HepG2 (cell line): ENCODE results near the gene CHTF18. TPM values are rescaled to one million over a fixed set of nuclear protein-coding genes. Genes with fewer than 3 reads are reported as not detected.

ENCODE experiments used
- ATAC-seq: fragments of 200-7000 bp; cut with Tn5 transposase; 3 replicates; pipeline ENCODE4 v1.9.1; 2020; ENCODE audit warnings: mild to moderate bottlenecking, moderate library complexity
- BruUV-seq: library from RNA; stranded (reverse); fragments of 400-500 nt; replicated peaks from 2 replicates; lab custom pipeline; 2021; lab: Mats Ljungman, UMichigan
- CTCF ChIA-PET: fragments of 300-600 bp; formaldehyde crosslinking; extraction: SDS; loops from one replicate; lab custom pipeline; 2021; ENCODE audit warnings: low total read pairs, inconsistent platforms, low intra/inter-chr PET ratio; lab: Yijun Ruan, JAX
- POLR2A ChIA-PET: fragments of 350-600 bp; sonication (Branson Sonifier 250); formaldehyde crosslinking; loops from one replicate; lab custom pipeline; 2020; ENCODE audit warnings: antibody characterized with exemption, inconsistent platforms; lab: Yijun Ruan, JAX
- DNase-seq: peaks from one replicate; pipeline ENCODE4 v3.0.0-alpha.2; 2015; ENCODE audit warnings: low spot score
- FAIRE-seq: peaks from 3 replicates; lab custom pipeline; 2011; peaks lifted over from hg19 to GRCh38; lab: Jason Lieb, UNC
- H2AFZ ChIP-seq: one replicate; pipeline ENCODE4 v1.6.1; 2011; ENCODE audit warnings: low read length, inconsistent platforms
- H3K27ac ChIP-seq: fragments of 300-600 bp; 3 replicates; pipeline ENCODE4 v1.8.0; 2011; ENCODE audit warnings: mixed run types, mild to moderate bottlenecking, mixed read lengths, low read length, inconsistent platforms; ENCODE audit not compliant: insufficient read depth; ENCODE audit errors: extremely low read length
- H3K27me3 ChIP-seq, 2 experiments: fragments of 200-600 bp in 1 of 2; 2 replicates in 1 of 2; 3 replicates in 1 of 2; pipeline versions ENCODE4 v1.6.0 to v1.8.0; 2011; ENCODE audit warnings: low read length in 2 of 2, mild to moderate bottlenecking in 2 of 2, moderate library complexity in 2 of 2, inconsistent platforms in 1 of 2; ENCODE audit not compliant: insufficient read depth in 2 of 2, control insufficient read depth in 1 of 2
- H3K36me3 ChIP-seq, 2 experiments: fragments of 200-600 bp in 1 of 2; replicated peaks in 1 of 2; 2 replicates in 1 of 2; 3 replicates in 1 of 2; pipeline versions ENCODE4 v1.5.1 to v1.8.0; 2011; ENCODE audit warnings: low read length in 2 of 2, inconsistent platforms in 1 of 2; ENCODE audit not compliant: insufficient read depth in 2 of 2, control insufficient read depth in 1 of 2
- H3K4me1 ChIP-seq: 2 replicates; pipeline ENCODE4 v1.5.1; 2012; ENCODE audit warnings: low read length, inconsistent platforms; ENCODE audit not compliant: insufficient read depth
- H3K4me2 ChIP-seq: 2 replicates; pipeline ENCODE4 v1.6.0; 2011; ENCODE audit warnings: low read depth, low read length, inconsistent platforms
- H3K4me3 ChIP-seq, 3 experiments: fragments of 200-600 bp in 1 of 3; sonication (generic), shearing (Covaris generic) in 1 of 3; replicated peaks in 1 of 3; 2 replicates each; pipeline ENCODE4 v1.5.1; 2011 to 2016; ENCODE audit warnings: low read length in 3 of 3, inconsistent platforms in 2 of 3, low read depth in 2 of 3, mild to moderate bottlenecking in 2 of 3, control low read depth in 1 of 3, mixed read lengths in 1 of 3; ENCODE audit not compliant: insufficient read depth in 1 of 3
- H3K79me2 ChIP-seq: one replicate; pipeline ENCODE4 v1.6.1; 2011; ENCODE audit warnings: low read length, inconsistent platforms; ENCODE audit not compliant: insufficient read depth
- H3K9ac ChIP-seq: 2 replicates; pipeline ENCODE4 v1.6.0; 2011; ENCODE audit warnings: mild to moderate bottlenecking, low read depth, low read length, inconsistent platforms; ENCODE audit not compliant: insufficient read depth
- H3K9me3 ChIP-seq: 2 replicates; pipeline ENCODE4 v1.5.1; 2012; ENCODE audit warnings: mild to moderate bottlenecking, low read length
- H4K20me1 ChIP-seq: 2 replicates; pipeline ENCODE4 v1.6.0; 2011; ENCODE audit warnings: inconsistent platforms, mild to moderate bottlenecking, low read length, moderate library complexity; ENCODE audit not compliant: insufficient read depth
- BRD4 ChIP-seq: sonication (generic); formaldehyde crosslinking; IDR thresholded peaks from 2 replicates; pipeline ENCODE4 v1.4.0; 2020; ENCODE audit warnings: missing genetic modification reagents
- FOXO1 ChIP-seq: sonication (generic); formaldehyde crosslinking; IDR thresholded peaks from 2 replicates; pipeline ENCODE4 v1.4.0; 2020; ENCODE audit warnings: missing genetic modification reagents
- GABPB1 ChIP-seq: IDR thresholded peaks from 2 replicates; pipeline ENCODE4 v1.6.1; 2016; ENCODE audit warnings: mild to moderate bottlenecking, missing genetic modification reagents, moderate library complexity, missing compliant biosample characterization
- KDM3A ChIP-seq: IDR thresholded peaks from 2 replicates; pipeline ENCODE4 v1.6.1; 2018; ENCODE audit warnings: low read depth, missing compliant biosample characterization
- NFKB2 ChIP-seq: sonication (generic); formaldehyde crosslinking; IDR thresholded peaks from 2 replicates; pipeline ENCODE4 v1.4.0; 2020; ENCODE audit warnings: missing genetic modification reagents, borderline replicate concordance
- NR3C1 ChIP-seq: sonication (generic); formaldehyde crosslinking; IDR thresholded peaks from 2 replicates; pipeline ENCODE4 v1.4.0; 2020; ENCODE audit warnings: missing genetic modification reagents
- PPARG ChIP-seq: conservative IDR thresholded peaks from 2 replicates; pipeline ENCODE4 v1.6.1; 2016; ENCODE audit warnings: missing biosample characterization, missing genetic modification reagents
- RBFOX2 ChIP-seq: fragments of 200-400 bp; formaldehyde crosslinking; IDR thresholded peaks from 2 replicates; pipeline ENCODE4 v1.6.1; 2017; ENCODE audit warnings: low read depth, mild to moderate bottlenecking, low read length
- SIN3A ChIP-seq: IDR thresholded peaks from 2 replicates; pipeline ENCODE4 v1.6.1; 2011; ENCODE audit warnings: low read depth, mild to moderate bottlenecking, control low read depth, low read length, borderline replicate concordance
- ZBTB38 ChIP-seq: sonication (generic); formaldehyde crosslinking; IDR thresholded peaks from 2 replicates; pipeline ENCODE4 v1.5.1; 2020; ENCODE audit warnings: mild to moderate bottlenecking, missing genetic modification reagents
- ZBTB8A ChIP-seq: sonication (generic); formaldehyde crosslinking; IDR thresholded peaks from 2 replicates; pipeline ENCODE4 v1.4.0; 2020; ENCODE audit warnings: mild to moderate bottlenecking, low read depth, missing genetic modification reagents, borderline replicate concordance
- ZFX ChIP-seq: sonication (generic); formaldehyde crosslinking; IDR thresholded peaks from 2 replicates; pipeline ENCODE4 v1.4.0; 2020; ENCODE audit warnings: mild to moderate bottlenecking, low read depth, missing genetic modification reagents, moderate library complexity
- ZFYVE20 ChIP-seq: sonication (generic); formaldehyde crosslinking; IDR thresholded peaks from 2 replicates; pipeline ENCODE4 v1.8.0; 2023; ENCODE audit warnings: low read depth, mild to moderate bottlenecking, moderate library complexity, missing genetic modification reagents, borderline replicate concordance
- ZNF101 ChIP-seq: sonication (generic); formaldehyde crosslinking; IDR thresholded peaks from 2 replicates; pipeline ENCODE4 v1.4.0; 2020; ENCODE audit warnings: mild to moderate bottlenecking, low read depth, missing genetic modification reagents, borderline replicate concordance
- ZNF883 ChIP-seq: sonication (generic); formaldehyde crosslinking; IDR thresholded peaks from 2 replicates; pipeline ENCODE4 v1.5.1; 2020; ENCODE audit warnings: mild to moderate bottlenecking, missing genetic modification reagents; ENCODE audit errors: not compliant biosample characterization
- WGBS: methylation state at CpG from one replicate; pipeline ENCODE4 v1.1.6; 2017; ENCODE audit warnings: low lambda C conversion rate; 5-methylcytosine and 5-hydroxymethylcytosine counted together
- in situ Hi-C: cut with HindIII; loops from 2 replicates; pipeline ENCODE4 v1.10.0; 2017; ENCODE audit warnings: low pct_unique_long_range_greater_than_20kb; ENCODE audit not compliant: extremely low pct_ligation_motif_present
- intact Hi-C: fragments of 100-400 bp; cut with micrococcal nuclease; formaldehyde crosslinking; loops from one replicate; pipeline ENCODE4 v1.10.0; 2022; ENCODE audit not compliant: unreplicated experiment
- polyA plus RNA-seq, 8 experiments: library from polyadenylated mRNA; depleted of rRNA in 3 of 8; stranded (reverse) in 7 of 8; unstranded in 1 of 8; fragments of >200 nt; fragmentation: Illumina TruSeq in 4 of 8; extraction: Trizol in 4 of 8; gene quantifications; 2 replicates each; pipeline versions ENCODE4 v1.2.1 to v1.2.3, GENCODE V29; 2011 to 2016; ENCODE audit warnings: low read depth in 4 of 8, missing spikeins in 1 of 8, mixed read lengths in 1 of 8; ENCODE audit not compliant: insufficient read depth in 1 of 8
- total RNA-seq, 5 experiments: library from RNA; depleted of rRNA; stranded (reverse); fragments of >200 nt; fragmentation: Illumina TruSeq; extraction: Trizol; gene quantifications; 2 replicates each; pipeline ENCODE4 v1.2.3, GENCODE V29; 2016; ENCODE audit warnings: low read depth in 1 of 5
- TF ChIP-seq, protein P1 (sequence below): IDR thresholded peaks from 2 replicates; pipeline ENCODE4 v1.6.1; 2016; ENCODE audit warnings: low read depth, borderline replicate concordance
- TF ChIP-seq, protein P2 (sequence below): sonication (generic); formaldehyde crosslinking; IDR thresholded peaks from 2 replicates; pipeline ENCODE4 v1.4.0; 2020; ENCODE audit warnings: missing genetic modification reagents

The CHTF18 gene
- total and polyA plus RNA-seq, 2 of the 13 experiments (the other 11 are each of a cell fraction or from before 2014, with no cell fraction given): 8.6 to 22.9 TPM

DNA sequence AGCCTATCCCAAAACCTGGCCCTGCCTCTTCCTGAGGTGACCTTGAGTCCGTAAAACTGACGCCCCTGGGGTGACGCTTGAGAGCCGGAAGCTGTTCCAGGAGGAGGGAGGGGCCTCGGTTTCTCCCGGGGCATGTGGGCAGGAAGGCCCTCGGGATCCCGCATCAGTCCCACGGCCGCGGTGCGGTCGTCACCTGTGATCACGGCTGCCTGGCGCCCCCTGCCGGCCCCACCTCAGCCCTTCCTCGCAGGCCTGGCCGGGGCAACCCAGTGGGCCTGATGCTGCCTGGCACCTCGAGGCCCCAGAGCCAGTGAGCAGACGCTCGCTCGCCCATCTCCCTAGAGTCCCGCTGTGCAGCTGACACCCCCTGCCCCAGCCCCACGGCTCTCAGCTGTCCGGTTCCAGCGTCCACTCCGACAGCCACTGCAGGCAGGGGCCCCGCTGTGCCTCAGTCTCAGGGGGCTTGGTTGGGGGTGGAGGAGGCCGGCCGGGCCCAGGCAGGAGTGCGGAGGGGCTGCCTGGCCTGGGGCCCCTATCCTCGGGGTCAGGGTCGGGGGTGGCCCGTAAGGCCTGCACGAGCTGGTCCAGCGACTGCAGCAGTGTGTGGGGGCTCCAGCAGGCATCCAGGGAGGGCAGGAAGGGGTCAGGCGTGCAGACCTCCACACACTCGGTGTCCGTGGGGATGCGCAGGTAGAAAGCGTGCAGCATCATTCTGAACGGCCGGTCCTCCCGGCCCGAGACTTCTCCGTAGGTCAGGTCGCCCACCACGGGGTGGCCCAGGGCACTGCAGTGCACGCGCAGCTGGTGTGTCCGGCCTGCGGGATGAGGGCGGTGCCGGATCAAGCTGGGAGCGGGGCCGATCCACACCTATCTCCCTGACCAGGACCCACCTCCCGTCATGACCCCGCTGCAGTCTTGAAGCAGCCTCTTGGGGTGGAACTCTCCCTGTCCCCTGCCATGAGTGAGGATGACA lies 2.6 kb upstream of the CHTF18 start:
- H2AFZ ChIP-seq: no peak overlapping the region
- POLR2A ChIA-PET: interaction anchor here (2.0 kb wide), 1 partner anchor 73 kb away, joined by 5 read pairs; no protein-coding TSS in a partner anchor
- TF ChIP-seq PPARG (no peak), RBFOX2 (peak; percentile 50; the same call in 1 of the 2 replicates), GABPB1 (CRISPR knock-in tag) (peak; percentile 55; the same call in 1 of the 2 replicates), KDM3A (CRISPR knock-in tag) (peak; percentile 83; the same call in 1 of the 2 replicates), NFKB2 (CRISPR knock-in tag) (peak; percentile 45; the same call in 1 of the 2 replicates), NR3C1 (CRISPR knock-in tag) (no peak), ZFYVE20 (no peak), ZNF101 (CRISPR knock-in tag) (no peak), ZFX (CRISPR knock-in tag) (peak; percentile 64), BRD4 (CRISPR knock-in tag) (no peak), ZNF883 (peak; percentile 40), ZBTB38 (CRISPR knock-in tag) (0 out of 2 replicates have a peak, but pooled peaks have one; percentile 57), FOXO1 (peak; percentile 22; the same call in 1 of the 2 replicates), SIN3A (no peak), ZBTB8A (CRISPR knock-in tag) (no peak)
- TF ChIP-seq, protein P1, sequence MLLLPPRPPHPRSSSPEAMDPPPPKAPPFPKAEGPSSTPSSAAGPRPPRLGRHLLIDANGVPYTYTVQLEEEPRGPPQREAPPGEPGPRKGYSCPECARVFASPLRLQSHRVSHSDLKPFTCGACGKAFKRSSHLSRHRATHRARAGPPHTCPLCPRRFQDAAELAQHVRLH: 0 out of 2 replicates have a peak, but pooled peaks have one; percentile 63
- TF ChIP-seq, protein P2, sequence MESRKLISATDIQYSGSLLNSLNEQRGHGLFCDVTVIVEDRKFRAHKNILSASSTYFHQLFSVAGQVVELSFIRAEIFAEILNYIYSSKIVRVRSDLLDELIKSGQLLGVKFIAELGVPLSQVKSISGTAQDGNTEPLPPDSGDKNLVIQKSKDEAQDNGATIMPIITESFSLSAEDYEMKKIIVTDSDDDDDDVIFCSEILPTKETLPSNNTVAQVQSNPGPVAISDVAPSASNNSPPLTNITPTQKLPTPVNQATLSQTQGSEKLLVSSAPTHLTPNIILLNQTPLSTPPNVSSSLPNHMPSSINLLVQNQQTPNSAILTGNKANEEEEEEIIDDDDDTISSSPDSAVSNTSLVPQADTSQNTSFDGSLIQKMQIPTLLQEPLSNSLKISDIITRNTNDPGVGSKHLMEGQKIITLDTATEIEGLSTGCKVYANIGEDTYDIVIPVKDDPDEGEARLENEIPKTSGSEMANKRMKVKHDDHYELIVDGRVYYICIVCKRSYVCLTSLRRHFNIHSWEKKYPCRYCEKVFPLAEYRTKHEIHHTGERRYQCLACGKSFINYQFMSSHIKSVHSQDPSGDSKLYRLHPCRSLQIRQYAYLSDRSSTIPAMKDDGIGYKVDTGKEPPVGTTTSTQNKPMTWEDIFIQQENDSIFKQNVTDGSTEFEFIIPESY: peak; percentile 89

More for the DNA sequence above, 2.6 kb upstream of the CHTF18 start:
- H3K4me1 ChIP-seq: peaks cover 15% of the 10 kb centered on the region
- peaks cover 3% of the 10 kb centered on the region for H3K79me2 ChIP-seq
- no peaks in the 10 kb centered on the region for H4K20me1 ChIP-seq
- H3K27me3 ChIP-seq: peaks cover 9 to 24% of the 10 kb centered on the region in 2 experiments; a peak in 4 of 5 replicates
- H3K4me2 ChIP-seq: no peak overlapping the region
- 93% methylated on average over 8 of the region's 58 CpGs for WGBS
- DNase-seq (peak; percentile 31), FAIRE-seq (no peak), ATAC-seq (peak; percentile 48)
- CTCF ChIA-PET: interaction anchor here (1.2 to 2.2 kb wide), 3 partner anchors 40 to 75 kb away, joined by 4 to 16 read pairs (median 13); no protein-coding TSS in a partner anchor
- no peak overlapping the region for H3K4me3 ChIP-seq
- H3K9ac ChIP-seq: no peak overlapping the region
- peaks cover under 1 to 10% of the 10 kb centered on the region in 2 experiments; a peak in 2 of 5 replicates for H3K36me3 ChIP-seq
- intact Hi-C loops (loop anchor here (1.0 kb wide), 1 partner anchor 40 kb away; no protein-coding TSS in a partner anchor), in situ Hi-C loops (loop anchor here (5.0 kb wide), 2 partner anchors 44 to 74 kb away; partner anchors contain the start of gene CIAO3)
- H3K27ac ChIP-seq: no peak overlapping the region
- BruUV-seq: no TSS peak
- H3K9me3 ChIP-seq: no peaks in the 10 kb centered on the region
